H9 (cell line): ENCODE data around the gene TMEM237. TPM values are rescaled to one million over a fixed set of nuclear protein-coding genes. Genes with fewer than 3 reads are reported as not detected.

Source experiments
- DNase-seq: peaks from one replicate; pipeline ENCODE4 v3.0.0-alpha.2; 2017
- H2AFZ ChIP-seq: one replicate; pipeline ENCODE4 v1.6.1; 2013; ENCODE audit warnings: mild to moderate bottlenecking, low read length, control low read depth, moderate library complexity
- H2AK5ac ChIP-seq: 2 replicates; pipeline ENCODE4 v1.6.1; 2013; ENCODE audit warnings: low read length, control low read depth, mixed read lengths; ENCODE audit not compliant: insufficient read length
- H2BK120ac ChIP-seq: one replicate; pipeline ENCODE4 v1.6.1; 2013; ENCODE audit warnings: low read depth, mild to moderate bottlenecking, low read length, control low read depth, inconsistent platforms; ENCODE audit not compliant: poor library complexity, severe bottlenecking
- H2BK12ac ChIP-seq: 2 replicates; pipeline ENCODE4 v1.6.1; 2013; ENCODE audit warnings: low read length, control low read depth, mixed read lengths, low read depth; ENCODE audit not compliant: insufficient read length
- H2BK15ac ChIP-seq: 2 replicates; pipeline ENCODE4 v1.6.1; 2013; ENCODE audit warnings: low read depth, low read length, control low read depth
- H2BK20ac ChIP-seq: one replicate; pipeline ENCODE4 v1.6.1; 2013; ENCODE audit warnings: low read depth, mild to moderate bottlenecking, low read length, control low read depth, inconsistent platforms; ENCODE audit not compliant: poor library complexity, severe bottlenecking
- H2BK5ac ChIP-seq: 2 replicates; pipeline ENCODE4 v1.6.1; 2013; ENCODE audit warnings: low read length, control low read depth, mixed read lengths; ENCODE audit not compliant: insufficient read length
- H3K14ac ChIP-seq: 2 replicates; pipeline ENCODE4 v1.6.1; 2013; ENCODE audit warnings: low read length, control low read depth; ENCODE audit not compliant: insufficient read depth
- H3K18ac ChIP-seq: 2 replicates; pipeline ENCODE4 v1.6.1; 2013; ENCODE audit warnings: low read depth, mild to moderate bottlenecking, mixed read lengths, low read length, control low read depth; ENCODE audit not compliant: insufficient read length
- H3K23ac ChIP-seq: 2 replicates; pipeline ENCODE4 v1.6.1; 2013; ENCODE audit warnings: low read length, control low read depth, mixed read lengths, low read depth; ENCODE audit not compliant: insufficient read length
- H3K23me2 ChIP-seq: 2 replicates; pipeline ENCODE4 v1.6.1; 2013; ENCODE audit warnings: low read depth, mild to moderate bottlenecking, mixed read lengths, low read length, control low read depth; ENCODE audit not compliant: insufficient read length, poor library complexity, severe bottlenecking
- H3K27ac ChIP-seq: 2 replicates; pipeline ENCODE4 v1.5.1; 2013; ENCODE audit warnings: low read length, control low read depth, mixed read lengths, low read depth; ENCODE audit not compliant: insufficient read length
- H3K27me3 ChIP-seq: 2 replicates; pipeline ENCODE4 v1.6.1; 2013; ENCODE audit warnings: low read length, control low read depth, inconsistent platforms; ENCODE audit not compliant: insufficient read depth
- H3K4ac ChIP-seq: 2 replicates; pipeline ENCODE4 v1.6.1; 2013; ENCODE audit warnings: low read depth, mild to moderate bottlenecking, control low read depth, inconsistent platforms, low read length, moderate library complexity
- H3K4me1 ChIP-seq: 2 replicates; pipeline ENCODE4 v1.6.1; 2013; ENCODE audit warnings: low read length, control low read depth, inconsistent platforms; ENCODE audit not compliant: insufficient read depth
- H3K4me2 ChIP-seq: 2 replicates; pipeline ENCODE4 v1.6.1; 2013; ENCODE audit warnings: low read length, control low read depth, mixed read lengths; ENCODE audit not compliant: insufficient read length, insufficient read depth
- H3K56ac ChIP-seq: 2 replicates; pipeline ENCODE4 v1.6.1; 2013; ENCODE audit warnings: low read depth, mild to moderate bottlenecking, mixed read lengths, low read length, control low read depth; ENCODE audit not compliant: insufficient read length
- H3K79me1 ChIP-seq: 2 replicates; pipeline ENCODE4 v1.6.1; 2013; ENCODE audit warnings: low read depth, mild to moderate bottlenecking, moderate library complexity, low read length, control low read depth, inconsistent platforms; ENCODE audit not compliant: insufficient read depth, poor library complexity, severe bottlenecking
- H3K79me2 ChIP-seq: 2 replicates; pipeline ENCODE4 v1.6.1; 2013; ENCODE audit warnings: low read length, control low read depth, inconsistent platforms; ENCODE audit not compliant: insufficient read depth
- H3K9ac ChIP-seq: 2 replicates; pipeline ENCODE4 v1.6.1; 2013; ENCODE audit warnings: low read length, control low read depth, mixed read lengths; ENCODE audit not compliant: insufficient read length; ENCODE audit errors: extremely low read depth
- H3K9me3 ChIP-seq: one replicate; pipeline ENCODE4 v1.6.1; 2013; ENCODE audit warnings: low read depth, low read length, inconsistent platforms; ENCODE audit not compliant: control insufficient read depth
- H3T11ph ChIP-seq: one replicate; pipeline ENCODE4 v1.6.1; 2013; ENCODE audit warnings: mild to moderate bottlenecking, low read length, control low read depth, inconsistent platforms
- H4K20me1 ChIP-seq: one replicate; pipeline ENCODE4 v1.6.1; 2013; ENCODE audit not compliant: control insufficient read depth, insufficient read length, insufficient read depth
- H4K5ac ChIP-seq: 2 replicates; pipeline ENCODE4 v1.6.1; 2013; ENCODE audit warnings: low read depth, mild to moderate bottlenecking, mixed read lengths, low read length, control low read depth; ENCODE audit not compliant: insufficient read length
- H4K8ac ChIP-seq: replicated peaks from 2 replicates; pipeline ENCODE4 v1.6.1; 2013; ENCODE audit warnings: low read length, control low read depth, mixed read lengths, low read depth; ENCODE audit not compliant: insufficient read length
- H4K91ac ChIP-seq: 2 replicates; pipeline ENCODE4 v1.6.1; 2013; ENCODE audit warnings: low read depth, mild to moderate bottlenecking, moderate library complexity, mixed read lengths, low read length, control low read depth; ENCODE audit not compliant: insufficient read length
- H3K27ac Mint-ChIP-seq, 3 experiments: 2 replicates in 2 of 3; 3 replicates in 1 of 3; pipeline ENCODE4 v1.8.0; 2020 to 2021; ENCODE audit warnings: mixed read lengths in 3 of 3, mild to moderate bottlenecking in 1 of 3, moderate library complexity in 1 of 3
- H3K27me3 Mint-ChIP-seq: 2 replicates; pipeline ENCODE4 v1.8.0; 2021; ENCODE audit warnings: low read depth, mild to moderate bottlenecking, moderate library complexity, mixed read lengths
- H3K36me3 Mint-ChIP-seq, 3 experiments: 2 replicates in 2 of 3; 3 replicates in 1 of 3; pipeline ENCODE4 v1.8.0; 2020 to 2021; ENCODE audit warnings: low read depth in 3 of 3, mixed read lengths in 3 of 3; ENCODE audit not compliant: insufficient read depth in 1 of 3
- H3K4me1 Mint-ChIP-seq, 2 experiments: 2 replicates each; pipeline ENCODE4 v1.8.0; 2020; ENCODE audit warnings: mixed read lengths in 2 of 2
- H3K4me3 Mint-ChIP-seq, 2 experiments: 2 replicates in 1 of 2; 3 replicates in 1 of 2; pipeline ENCODE4 v1.8.0; 2020 to 2021; ENCODE audit warnings: mild to moderate bottlenecking in 2 of 2, mixed read lengths in 2 of 2, moderate library complexity in 1 of 2
- H3K9me3 Mint-ChIP-seq, 2 experiments: 2 replicates in 1 of 2; 3 replicates in 1 of 2; pipeline ENCODE4 v1.8.0; 2020; ENCODE audit warnings: mild to moderate bottlenecking in 2 of 2, mixed read lengths in 2 of 2, moderate library complexity in 1 of 2
- CTCF ChIP-seq: fragments of 200-600 bp; sonication (generic); conservative IDR thresholded peaks from 3 replicates; pipeline ENCODE4 v1.8.0; 2021; ENCODE audit warnings: antibody characterized with exemption, mild to moderate bottlenecking
- WGBS: extraction: QIAGEN DNeasy Blood & Tissue Kit; methylation state at CpG from one replicate; pipeline ENCODE4 v1.1.7; 2013; ENCODE audit warnings: missing lambda C conversion rate, low lambda C conversion rate, mixed read lengths; ENCODE audit not compliant: insufficient read length; ENCODE audit errors: extremely low coverage; 5-methylcytosine and 5-hydroxymethylcytosine counted together
- total RNA-seq: library from RNA; stranded (reverse); gene quantifications from 2 replicates; pipeline ENCODE4 v1.2.1, GENCODE V29; 2021

The TMEM237 gene
- total RNA-seq, 1 experiment from 2014 or later = 37.7 TPM

GRCh38 chr2:201642579-201643215 is 606 bp downstream of the TMEM237 start:
- H4K91ac ChIP-seq = no peak overlapping the region
- H2BK15ac ChIP-seq = no peak overlapping the region; the same call in 1 of the 2 replicates
- H3K27ac ChIP-seq = peak overlapping the region; percentile 79
- H3K4me2 ChIP-seq = peak overlapping the region; percentile 88
- no peaks in the 10 kb centered on the region for H3K79me2 ChIP-seq
- TF ChIP-seq CTCF = no peak
- H2AK5ac ChIP-seq = no peak overlapping the region
- H3K79me1 ChIP-seq = no peaks in the 10 kb centered on the region
- H3K4me3 Mint-ChIP-seq = peak overlapping the region; percentile 90 to 97
- peak overlapping the region; percentile 44 for H3K56ac ChIP-seq
- WGBS = no CpG with 5 or more reads among the region's 56 CpGs
- peaks cover 0 to 12% (median 7%) of the 10 kb centered on the region in 3 experiments; a peak in 5 of 7 replicates for H3K36me3 Mint-ChIP-seq
- DNase-seq = peak; percentile 83
- no peak overlapping the region for H2BK20ac ChIP-seq
- H3K9ac ChIP-seq = peak overlapping the region; percentile 95
- H3K4me1 ChIP-seq = no peaks in the 10 kb centered on the region
- no peaks in the 10 kb centered on the region for H4K20me1 ChIP-seq
- H3K27me3 Mint-ChIP-seq = no peaks in the 10 kb centered on the region; the same call in 1 of the 2 replicates
- H3K9me3 ChIP-seq = no peaks in the 10 kb centered on the region
- peak overlapping the region; percentile 33 for H2BK5ac ChIP-seq
- no peak overlapping the region for H3T11ph ChIP-seq
- H2BK12ac ChIP-seq = no peak overlapping the region
- H2BK120ac ChIP-seq = peak overlapping the region; percentile 92
- peak overlapping the region; percentile 96 for H2AFZ ChIP-seq
- peak overlapping the region; percentile 98 to 99 (median 98) for H3K27ac Mint-ChIP-seq
- H3K23ac ChIP-seq = no peak overlapping the region
- H4K8ac ChIP-seq = no peak overlapping the region
- H3K9me3 Mint-ChIP-seq = no peaks in the 10 kb centered on the region
- H3K23me2 ChIP-seq = no peaks in the 10 kb centered on the region
- peaks cover 16 to 18% of the 10 kb centered on the region in 2 experiments for H3K4me1 Mint-ChIP-seq
- no peak overlapping the region; the same call in 1 of the 2 replicates for H3K4ac ChIP-seq
- H3K18ac ChIP-seq = peak overlapping the region; percentile 96
- peak overlapping the region; percentile 65 for H4K5ac ChIP-seq
- peak overlapping the region; percentile 98; the same call in 1 of the 2 replicates for H3K14ac ChIP-seq
- H3K27me3 ChIP-seq = no peaks in the 10 kb centered on the region
